22Rv1 (cell line): ENCODE results near the gene CORIN.

Source experiments
- H3K27ac ChIP-seq: fragments of 450-650 bp; 2 replicates; pipeline ENCODE4 v1.5.1; 2017
- ZFX ChIP-seq: fragments of 450-650 bp; IDR thresholded peaks from 2 replicates; pipeline ENCODE4 v1.6.1; 2017; ENCODE audit warnings: antibody characterized with exemption, borderline replicate concordance
- TF ChIP-seq, protein P1 (sequence below): fragments of 450-650 bp; IDR thresholded peaks from 2 replicates; pipeline ENCODE4 v1.5.1; 2017; ENCODE audit warnings: mild to moderate bottlenecking

The CORIN gene

DNA sequence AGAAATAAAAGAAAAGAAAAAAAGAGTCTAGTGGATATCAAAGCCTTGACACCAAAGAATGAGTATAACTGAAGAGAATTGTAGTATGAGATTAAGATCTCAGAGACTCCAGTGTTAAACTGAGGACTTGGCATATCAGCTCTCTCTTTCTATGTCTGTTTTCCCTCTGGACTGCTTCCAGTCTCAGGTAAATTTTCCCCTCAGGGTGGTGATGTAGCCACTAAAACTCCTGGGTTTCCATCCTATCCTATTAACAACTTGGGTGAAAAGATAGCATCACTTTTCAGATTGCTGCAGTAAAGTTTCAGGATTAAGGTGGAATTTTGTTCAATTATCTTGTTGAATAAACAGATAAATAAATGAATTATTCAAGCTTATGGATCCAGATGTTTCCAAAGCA, 267.1 kb downstream of the CORIN start:
- TF ChIP-seq, protein P1, sequence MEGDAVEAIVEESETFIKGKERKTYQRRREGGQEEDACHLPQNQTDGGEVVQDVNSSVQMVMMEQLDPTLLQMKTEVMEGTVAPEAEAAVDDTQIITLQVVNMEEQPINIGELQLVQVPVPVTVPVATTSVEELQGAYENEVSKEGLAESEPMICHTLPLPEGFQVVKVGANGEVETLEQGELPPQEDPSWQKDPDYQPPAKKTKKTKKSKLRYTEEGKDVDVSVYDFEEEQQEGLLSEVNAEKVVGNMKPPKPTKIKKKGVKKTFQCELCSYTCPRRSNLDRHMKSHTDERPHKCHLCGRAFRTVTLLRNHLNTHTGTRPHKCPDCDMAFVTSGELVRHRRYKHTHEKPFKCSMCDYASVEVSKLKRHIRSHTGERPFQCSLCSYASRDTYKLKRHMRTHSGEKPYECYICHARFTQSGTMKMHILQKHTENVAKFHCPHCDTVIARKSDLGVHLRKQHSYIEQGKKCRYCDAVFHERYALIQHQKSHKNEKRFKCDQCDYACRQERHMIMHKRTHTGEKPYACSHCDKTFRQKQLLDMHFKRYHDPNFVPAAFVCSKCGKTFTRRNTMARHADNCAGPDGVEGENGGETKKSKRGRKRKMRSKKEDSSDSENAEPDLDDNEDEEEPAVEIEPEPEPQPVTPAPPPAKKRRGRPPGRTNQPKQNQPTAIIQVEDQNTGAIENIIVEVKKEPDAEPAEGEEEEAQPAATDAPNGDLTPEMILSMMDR: no peak
- TF ChIP-seq ZFX: no peak
- no peak overlapping the region for H3K27ac ChIP-seq

DNA sequence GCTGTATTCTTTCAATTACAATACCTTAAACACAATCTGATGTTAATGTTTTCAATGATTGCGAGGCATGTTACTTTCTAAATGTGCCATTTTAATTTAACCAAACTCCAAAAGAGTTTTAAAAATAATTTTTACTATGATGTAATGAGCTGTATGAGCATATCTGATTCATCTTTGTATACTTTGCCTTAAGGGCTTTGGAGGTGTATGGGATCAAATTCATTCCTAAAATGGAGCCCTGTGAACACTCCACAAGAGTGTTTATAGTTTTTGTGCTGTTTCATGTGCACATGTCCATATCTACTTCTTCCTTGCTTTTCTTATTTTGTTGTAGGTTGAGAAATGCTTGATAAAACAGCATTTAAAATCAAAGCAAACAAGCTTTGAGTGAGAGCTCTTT, 270.4 kb downstream of the CORIN start:
- TF ChIP-seq, protein P1: no peak

DNA sequence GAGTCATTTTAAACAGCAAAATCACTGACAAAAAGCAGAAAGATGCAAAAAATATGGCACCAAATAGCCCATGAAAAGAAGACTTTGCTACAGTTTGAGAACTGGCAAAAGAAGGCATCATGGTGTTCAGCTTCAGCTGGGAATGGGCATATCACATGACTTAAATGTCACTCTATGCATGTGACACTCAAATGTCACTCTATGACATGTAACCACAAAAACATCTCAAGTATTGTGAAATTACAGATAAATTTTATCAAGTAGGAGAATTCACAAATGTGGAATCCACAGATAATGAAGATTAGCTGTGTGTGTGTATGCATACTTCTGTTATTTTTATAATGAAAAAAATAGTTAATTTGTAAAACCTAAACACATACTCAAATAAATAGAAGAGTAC, 270.9 kb downstream of the CORIN start:
- TF ChIP-seq, protein P1: no peak
- no peak for TF ChIP-seq ZFX

More for the DNA sequence above, 270.4 kb downstream of the CORIN start:
- H3K27ac ChIP-seq: no peak overlapping the region

DNA sequence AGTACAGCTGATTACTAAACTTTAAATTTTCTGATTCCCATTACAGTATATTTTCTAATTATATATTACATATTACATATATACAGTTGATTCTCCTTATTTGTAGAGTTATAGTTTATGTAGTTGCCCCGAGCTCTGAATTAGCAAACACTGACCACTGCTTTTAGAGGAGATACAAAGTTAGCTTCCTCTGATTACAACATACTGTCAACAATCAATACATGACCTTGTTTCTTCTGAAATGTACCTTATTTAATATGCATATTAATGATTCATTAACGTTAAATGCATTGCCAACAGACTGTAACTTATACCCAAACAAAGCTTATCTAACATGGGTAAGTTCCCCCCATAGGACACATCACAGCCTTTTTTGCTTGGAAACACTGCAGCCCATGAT, 271.3 kb downstream of the CORIN start:
- H3K27ac ChIP-seq: no peak overlapping the region
- TF ChIP-seq, protein P1: no peak
- no peak for TF ChIP-seq ZFX

More for the DNA sequence above, 270.9 kb downstream of the CORIN start:
- H3K27ac ChIP-seq: no peak overlapping the region

DNA sequence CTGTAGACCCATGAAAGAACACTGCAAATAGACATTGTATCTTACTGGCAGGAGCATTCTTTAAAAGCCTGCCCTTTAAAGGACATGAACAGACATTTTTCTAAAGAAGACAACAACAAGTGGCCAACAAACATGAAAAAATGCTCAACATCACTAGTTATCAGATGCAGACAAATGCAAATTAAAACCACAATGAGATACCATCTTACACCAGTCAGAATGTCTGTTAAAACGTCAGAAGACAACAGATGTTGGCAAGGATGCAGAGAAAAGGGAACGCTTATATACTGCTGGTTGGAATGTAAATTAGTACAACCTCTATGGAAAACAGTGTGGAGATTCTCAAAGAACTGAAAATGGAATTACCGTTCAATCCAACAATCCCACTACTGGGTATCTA, 275.6 kb downstream of the CORIN start:
- TF ChIP-seq, protein P1: no peak
- no peak for TF ChIP-seq ZFX
- no peak overlapping the region for H3K27ac ChIP-seq

DNA sequence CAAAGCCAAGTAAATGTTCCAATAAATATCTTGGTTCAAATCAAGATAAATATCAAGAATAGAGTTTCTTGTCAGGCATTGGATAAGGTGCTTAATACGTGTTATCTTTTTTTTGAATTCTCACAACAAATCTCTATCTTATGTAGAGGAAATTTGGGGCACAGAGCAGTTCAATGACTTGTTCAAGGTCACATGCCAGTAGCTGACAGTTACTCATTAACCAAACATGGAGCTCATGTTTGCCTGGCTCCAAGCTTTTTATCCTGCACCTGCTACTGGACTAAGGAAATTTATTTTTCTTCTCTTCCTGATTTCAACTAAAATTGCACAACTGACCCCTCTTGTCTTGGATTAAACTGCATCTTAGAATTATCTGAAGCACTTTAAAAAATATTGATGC, 276.5 kb downstream of the CORIN start:
- TF ChIP-seq, protein P1: no peak
- TF ChIP-seq ZFX: no peak
- no peak overlapping the region for H3K27ac ChIP-seq

DNA sequence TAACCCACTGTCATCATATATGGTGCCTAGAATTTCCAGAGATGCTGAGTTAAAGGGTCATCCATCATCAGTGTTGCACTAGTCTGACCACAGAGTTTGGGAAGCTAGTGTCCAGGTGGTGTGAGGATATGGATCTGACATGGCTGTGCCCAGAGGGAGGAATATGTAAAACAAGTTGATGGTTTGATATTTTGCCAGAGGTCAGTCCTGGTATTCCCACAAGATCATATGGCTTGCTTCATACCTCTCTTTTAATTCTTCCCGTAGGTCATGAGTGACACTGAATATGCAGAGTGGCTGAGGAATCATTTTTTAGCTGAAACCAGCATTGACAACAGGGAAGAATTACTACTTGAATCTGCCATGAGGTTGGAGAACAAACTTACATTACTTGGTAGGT, 277.2 kb downstream of the CORIN start:
- TF ChIP-seq, protein P1: no peak
- no peak for TF ChIP-seq ZFX
- no peak overlapping the region for H3K27ac ChIP-seq
